ENCODE results near the gene LZTR1.

GRCh38 chr22:20944042-20944441 lies 38.1 kb upstream of the LZTR1 start:
- no peak for TF ChIP-seq CTCF (IDR thresholded peaks at IDR 0.05)
- TF ChIP-seq POLR2A (IDR thresholded peaks at IDR 0.05): no peak

Measured in heart left ventricle (tissue), 13 donors.